Chondrocyte (in vitro differentiated cells): ENCODE results near the gene HERC6. TPM values are rescaled to one million over a fixed set of nuclear protein-coding genes. Genes with fewer than 3 reads are reported as not detected.

Experiments
- DNase-seq: peaks from one replicate; pipeline ENCODE4 v3.0.0; 2021; ENCODE audit warnings: mixed read lengths, low spot score
- H3K27ac Mint-ChIP-seq: one replicate; pipeline ENCODE4 v1.8.0; 2021; ENCODE audit warnings: mild to moderate bottlenecking, moderate library complexity, mixed read lengths; ENCODE audit not compliant: unreplicated experiment
- H3K27me3 Mint-ChIP-seq: 2 replicates; pipeline ENCODE4 v1.8.0; 2021; ENCODE audit warnings: low read depth, mixed read lengths
- H3K36me3 Mint-ChIP-seq: 2 replicates; pipeline ENCODE4 v1.8.0; 2021; ENCODE audit warnings: low read depth, mixed read lengths
- H3K4me1 Mint-ChIP-seq: 2 replicates; pipeline ENCODE4 v1.8.0; 2021; ENCODE audit warnings: low read depth, mild to moderate bottlenecking, mixed read lengths
- H3K4me3 Mint-ChIP-seq: one replicate; pipeline ENCODE4 v1.8.0; 2021; ENCODE audit warnings: mild to moderate bottlenecking, moderate library complexity, mixed read lengths; ENCODE audit not compliant: unreplicated experiment
- H3K9me3 Mint-ChIP-seq: 2 replicates; pipeline ENCODE4 v1.8.0; 2021; ENCODE audit warnings: low read depth, mixed read lengths
- CTCF ChIP-seq: fragments of 200-600 bp; sonication (generic); IDR thresholded peaks from 2 replicates; pipeline ENCODE4 v1.5.0; 2021; ENCODE audit warnings: antibody characterized with exemption, mild to moderate bottlenecking, moderate library complexity
- total RNA-seq: library from RNA; stranded (reverse); gene quantifications from 3 replicates; pipeline ENCODE4 v1.2.1, GENCODE V29; 2021

HERC6 gene
- total RNA-seq, 1 donor from 2014 or later, result 1.0 TPM

GRCh38 chr4:88350786-88351185 is 27.9 kb upstream of the HERC6 start:
- no peak for DNase-seq
- no peaks in the 10 kb centered on the region for H3K27me3 Mint-ChIP-seq
- no peak for TF ChIP-seq CTCF
- H3K27ac Mint-ChIP-seq, result no peak overlapping the region
- H3K9me3 Mint-ChIP-seq, result no peaks in the 10 kb centered on the region
- no peak overlapping the region for H3K4me3 Mint-ChIP-seq
- H3K4me1 Mint-ChIP-seq, result peaks cover 10% of the 10 kb centered on the region
- peaks cover 2% of the 10 kb centered on the region for H3K36me3 Mint-ChIP-seq

GRCh38 chr4:88352062-88352740 is 26.5 kb upstream of the HERC6 start:
- TF ChIP-seq CTCF, result no peak
- Mint-ChIP-seq H3K4me3 (no peak overlapping the region), H3K27me3 (no peaks in the 10 kb centered on the region), H3K4me1 (peaks cover 10% of the 10 kb centered on the region), H3K27ac (no peak overlapping the region), H3K36me3 (peaks cover 2% of the 10 kb centered on the region), H3K9me3 (no peaks in the 10 kb centered on the region)
- DNase-seq, result no peak

GRCh38 chr4:88353324-88353723 is 25.3 kb upstream of the HERC6 start:
- no peaks in the 10 kb centered on the region for H3K27me3 Mint-ChIP-seq
- DNase-seq, result no peak
- H3K4me1 Mint-ChIP-seq, result peaks cover 10% of the 10 kb centered on the region
- peaks cover 2% of the 10 kb centered on the region for H3K36me3 Mint-ChIP-seq
- no peak overlapping the region for H3K4me3 Mint-ChIP-seq
- H3K9me3 Mint-ChIP-seq, result peaks cover 3% of the 10 kb centered on the region
- no peak overlapping the region for H3K27ac Mint-ChIP-seq
- no peak for TF ChIP-seq CTCF

DNA sequence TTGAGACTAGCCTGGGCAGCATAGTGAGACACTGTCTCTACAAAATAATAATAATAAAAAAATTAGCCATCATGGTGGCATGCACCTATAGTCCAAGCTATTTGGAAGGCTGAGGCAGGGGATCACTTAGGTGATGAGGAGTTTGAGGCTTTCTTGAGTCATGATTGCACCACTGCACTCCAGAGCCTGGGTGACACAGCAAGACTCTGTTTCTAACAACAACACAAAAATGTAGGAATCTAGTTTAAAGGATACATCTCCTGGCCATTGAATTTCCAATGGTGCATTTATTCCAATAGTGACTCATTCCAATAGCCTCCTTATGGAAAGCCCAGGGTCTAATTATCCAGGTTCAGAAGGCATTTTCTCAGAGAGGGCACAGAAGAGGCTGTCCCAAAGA is 21.9 kb upstream of the HERC6 start:
- H3K27ac Mint-ChIP-seq, result no peak overlapping the region
- no peaks in the 10 kb centered on the region for H3K36me3 Mint-ChIP-seq
- no peak for TF ChIP-seq CTCF
- H3K27me3 Mint-ChIP-seq, result no peaks in the 10 kb centered on the region
- peaks cover 7% of the 10 kb centered on the region for H3K4me1 Mint-ChIP-seq
- peaks cover 12% of the 10 kb centered on the region for H3K9me3 Mint-ChIP-seq
- DNase-seq, result no peak
- no peak overlapping the region for H3K4me3 Mint-ChIP-seq

- peaks cover 2% of the 10 kb centered on the region for H3K4me1 Mint-ChIP-seq
Observed at GRCh38 chr4:88357262-88357661, 21.4 kb upstream of the HERC6 start.

More at GRCh38 chr4:88357262-88357661, 21.4 kb upstream of the HERC6 start:
- H3K4me3 Mint-ChIP-seq, result no peak overlapping the region
- no peak overlapping the region for H3K27ac Mint-ChIP-seq
- no peak for TF ChIP-seq CTCF
- DNase-seq, result no peak
- no peaks in the 10 kb centered on the region for H3K27me3 Mint-ChIP-seq
- H3K36me3 Mint-ChIP-seq, result no peaks in the 10 kb centered on the region
- H3K9me3 Mint-ChIP-seq, result peaks cover 12% of the 10 kb centered on the region
